GM19193 (cell line): Measurements from ENCODE around the gene ATAD3A.

ENCODE experiments used
- POLR2A ChIP-seq: IDR thresholded peaks from 4 replicates; pipeline ENCODE4 v1.6.1; 2011; ENCODE audit not compliant: insufficient read depth, insufficient read length; ENCODE audit errors: extremely low read depth

Gene ATAD3A

GRCh38 chr1:1545946-1546737 lies 34.2 kb downstream of the ATAD3A start:
- no peak for TF ChIP-seq POLR2A

GRCh38 chr1:1547011-1547410 lies 35.0 kb downstream of the ATAD3A start:
- no peak for TF ChIP-seq POLR2A

- TF ChIP-seq POLR2A: no peak
Measured at GRCh38 chr1:1547476-1547875, 35.5 kb downstream of the ATAD3A start.

- TF ChIP-seq POLR2A: no peak
Measured at GRCh38 chr1:1548591-1548990, 36.6 kb downstream of the ATAD3A start.

- TF ChIP-seq POLR2A: no peak
Measured at GRCh38 chr1:1550087-1550486, 38.1 kb downstream of the ATAD3A start.

GRCh38 chr1:1550591-1551432 lies 38.9 kb downstream of the ATAD3A start:
- TF ChIP-seq POLR2A: no peak

- TF ChIP-seq POLR2A: no peak
Measured at GRCh38 chr1:1551524-1552262, 39.7 kb downstream of the ATAD3A start.

GRCh38 chr1:1552263-1552639 lies 40.3 kb downstream of the ATAD3A start:
- no peak for TF ChIP-seq POLR2A

- TF ChIP-seq POLR2A: no peak
Measured at GRCh38 chr1:1553821-1554494, 42.0 kb downstream of the ATAD3A start.

- TF ChIP-seq POLR2A: no peak
Measured at GRCh38 chr1:1554550-1554925, 42.6 kb downstream of the ATAD3A start.

GRCh38 chr1:1554926-1555915 lies 43.3 kb downstream of the ATAD3A start:
- no peak for TF ChIP-seq POLR2A

GRCh38 chr1:1556505-1556904 lies 44.5 kb downstream of the ATAD3A start:
- no peak for TF ChIP-seq POLR2A

- no peak for TF ChIP-seq POLR2A
Measured at GRCh38 chr1:1558591-1558990, 46.6 kb downstream of the ATAD3A start.

- no peak for TF ChIP-seq POLR2A
Measured at GRCh38 chr1:1559066-1559465, 47.1 kb downstream of the ATAD3A start.

- TF ChIP-seq POLR2A: no peak
Measured at GRCh38 chr1:1560178-1560577, 48.2 kb downstream of the ATAD3A start.
